HepG2 (cell line): Measurements from ENCODE around the gene RING1. TPM values are rescaled to one million over a fixed set of nuclear protein-coding genes. Genes with fewer than 3 reads are reported as not detected.

ENCODE experiments used
- ATAC-seq: fragments of 200-7000 bp; cut with Tn5 transposase; 3 replicates; pipeline ENCODE4 v1.9.1; 2020; ENCODE audit warnings: mild to moderate bottlenecking, moderate library complexity
- BruUV-seq: library from RNA; stranded (reverse); fragments of 400-500 nt; replicated peaks from 2 replicates; lab custom pipeline; 2021; lab: Mats Ljungman, UMichigan
- CTCF ChIA-PET: fragments of 300-600 bp; formaldehyde crosslinking; extraction: SDS; loops from one replicate; lab custom pipeline; 2021; ENCODE audit warnings: low total read pairs, inconsistent platforms, low intra/inter-chr PET ratio; lab: Yijun Ruan, JAX
- POLR2A ChIA-PET: fragments of 350-600 bp; sonication (Branson Sonifier 250); formaldehyde crosslinking; loops from one replicate; lab custom pipeline; 2020; ENCODE audit warnings: antibody characterized with exemption, inconsistent platforms; lab: Yijun Ruan, JAX
- DNase-seq: peaks from one replicate; pipeline ENCODE4 v3.0.0-alpha.2; 2015; ENCODE audit warnings: low spot score
- FAIRE-seq: peaks from 3 replicates; lab custom pipeline; 2011; peaks lifted over from hg19 to GRCh38; lab: Jason Lieb, UNC
- H2AFZ ChIP-seq: one replicate; pipeline ENCODE4 v1.6.1; 2011; ENCODE audit warnings: low read length, inconsistent platforms
- H3K27ac ChIP-seq: fragments of 300-600 bp; 3 replicates; pipeline ENCODE4 v1.8.0; 2011; ENCODE audit warnings: mixed run types, mild to moderate bottlenecking, mixed read lengths, low read length, inconsistent platforms; ENCODE audit not compliant: insufficient read depth; ENCODE audit errors: extremely low read length
- H3K27me3 ChIP-seq, 2 experiments: fragments of 200-600 bp in 1 of 2; 2 replicates in 1 of 2; 3 replicates in 1 of 2; pipeline versions ENCODE4 v1.6.0 to v1.8.0; 2011; ENCODE audit warnings: low read length in 2 of 2, mild to moderate bottlenecking in 2 of 2, moderate library complexity in 2 of 2, inconsistent platforms in 1 of 2; ENCODE audit not compliant: insufficient read depth in 2 of 2, control insufficient read depth in 1 of 2
- H3K36me3 ChIP-seq, 2 experiments: fragments of 200-600 bp in 1 of 2; replicated peaks in 1 of 2; 2 replicates in 1 of 2; 3 replicates in 1 of 2; pipeline versions ENCODE4 v1.5.1 to v1.8.0; 2011; ENCODE audit warnings: low read length in 2 of 2, inconsistent platforms in 1 of 2; ENCODE audit not compliant: insufficient read depth in 2 of 2, control insufficient read depth in 1 of 2
- H3K4me1 ChIP-seq: 2 replicates; pipeline ENCODE4 v1.5.1; 2012; ENCODE audit warnings: low read length, inconsistent platforms; ENCODE audit not compliant: insufficient read depth
- H3K4me2 ChIP-seq: 2 replicates; pipeline ENCODE4 v1.6.0; 2011; ENCODE audit warnings: low read depth, low read length, inconsistent platforms
- H3K4me3 ChIP-seq, 3 experiments: fragments of 200-600 bp in 1 of 3; sonication (generic), shearing (Covaris generic) in 1 of 3; replicated peaks in 1 of 3; 2 replicates each; pipeline ENCODE4 v1.5.1; 2011 to 2016; ENCODE audit warnings: low read length in 3 of 3, inconsistent platforms in 2 of 3, low read depth in 2 of 3, mild to moderate bottlenecking in 2 of 3, control low read depth in 1 of 3, mixed read lengths in 1 of 3; ENCODE audit not compliant: insufficient read depth in 1 of 3
- H3K79me2 ChIP-seq: one replicate; pipeline ENCODE4 v1.6.1; 2011; ENCODE audit warnings: low read length, inconsistent platforms; ENCODE audit not compliant: insufficient read depth
- H3K9ac ChIP-seq: 2 replicates; pipeline ENCODE4 v1.6.0; 2011; ENCODE audit warnings: mild to moderate bottlenecking, low read depth, low read length, inconsistent platforms; ENCODE audit not compliant: insufficient read depth
- H3K9me3 ChIP-seq: 2 replicates; pipeline ENCODE4 v1.5.1; 2012; ENCODE audit warnings: mild to moderate bottlenecking, low read length
- H4K20me1 ChIP-seq: 2 replicates; pipeline ENCODE4 v1.6.0; 2011; ENCODE audit warnings: inconsistent platforms, mild to moderate bottlenecking, low read length, moderate library complexity; ENCODE audit not compliant: insufficient read depth
- CCDC6 ChIP-seq: sonication (generic); formaldehyde crosslinking; IDR thresholded peaks from 2 replicates; pipeline ENCODE4 v1.8.1; 2022; ENCODE audit warnings: mild to moderate bottlenecking, missing genetic modification reagents, moderate library complexity
- FLYWCH1 ChIP-seq: sonication (generic); formaldehyde crosslinking; IDR thresholded peaks from 2 replicates; pipeline ENCODE4 v1.8.1; 2023; ENCODE audit warnings: mild to moderate bottlenecking, missing genetic modification reagents
- IRF9 ChIP-seq: sonication (generic); formaldehyde crosslinking; IDR thresholded peaks from 2 replicates; pipeline ENCODE4 v1.8.0; 2022; ENCODE audit warnings: missing genetic modification reagents, mild to moderate bottlenecking, borderline replicate concordance
- NCOA2 ChIP-seq: sonication (generic); formaldehyde crosslinking; IDR thresholded peaks from 2 replicates; pipeline ENCODE4 v1.8.0; 2022; ENCODE audit warnings: inconsistent platforms
- SOX5 ChIP-seq: IDR thresholded peaks from 2 replicates; pipeline ENCODE4 v1.6.1; 2016; ENCODE audit warnings: borderline replicate concordance
- TEAD3 ChIP-seq: optimal IDR thresholded peaks from 2 replicates; pipeline ENCODE3; 2016; ENCODE audit warnings: borderline replicate concordance
- ZBTB38 ChIP-seq: sonication (generic); formaldehyde crosslinking; IDR thresholded peaks from 2 replicates; pipeline ENCODE4 v1.5.1; 2020; ENCODE audit warnings: mild to moderate bottlenecking, missing genetic modification reagents
- ZBTB7B ChIP-seq: sonication (generic); formaldehyde crosslinking; IDR thresholded peaks from 2 replicates; pipeline ENCODE4 v1.4.0; 2020; ENCODE audit warnings: missing genetic modification reagents
- ZNF205 ChIP-seq: IDR thresholded peaks from 2 replicates; pipeline ENCODE4 v1.6.1; 2018; ENCODE audit warnings: missing biosample characterization, missing genetic modification reagents
- ZNF546 ChIP-seq: sonication (generic); formaldehyde crosslinking; conservative IDR thresholded peaks from 2 replicates; pipeline ENCODE4 v1.8.1; 2023; ENCODE audit warnings: mild to moderate bottlenecking, missing genetic modification reagents
- ZNF562 ChIP-seq: sonication (generic); formaldehyde crosslinking; IDR thresholded peaks from 2 replicates; pipeline ENCODE4 v1.8.0; 2022; ENCODE audit warnings: missing genetic modification reagents, borderline replicate concordance
- ZNF567 ChIP-seq: sonication (generic); formaldehyde crosslinking; IDR thresholded peaks from 2 replicates; pipeline ENCODE4 v1.8.1; 2023; ENCODE audit warnings: mild to moderate bottlenecking, missing genetic modification reagents, borderline replicate concordance
- ZNF674 ChIP-seq: sonication (generic); formaldehyde crosslinking; IDR thresholded peaks from 2 replicates; pipeline ENCODE4 v1.5.0; 2020; ENCODE audit warnings: low read depth, mild to moderate bottlenecking, missing genetic modification reagents
- ZSCAN12 ChIP-seq: sonication (generic); formaldehyde crosslinking; IDR thresholded peaks from 2 replicates; pipeline ENCODE4 v1.9.0; 2021; ENCODE audit warnings: mild to moderate bottlenecking, missing genetic modification reagents
- WGBS: methylation state at CpG from one replicate; pipeline ENCODE4 v1.1.6; 2017; ENCODE audit warnings: low lambda C conversion rate; 5-methylcytosine and 5-hydroxymethylcytosine counted together
- in situ Hi-C: cut with HindIII; loops from 2 replicates; pipeline ENCODE4 v1.10.0; 2017; ENCODE audit warnings: low pct_unique_long_range_greater_than_20kb; ENCODE audit not compliant: extremely low pct_ligation_motif_present
- intact Hi-C: fragments of 100-400 bp; cut with micrococcal nuclease; formaldehyde crosslinking; loops from one replicate; pipeline ENCODE4 v1.10.0; 2022; ENCODE audit not compliant: unreplicated experiment
- polyA plus RNA-seq, 8 experiments: library from polyadenylated mRNA; depleted of rRNA in 3 of 8; stranded (reverse) in 7 of 8; unstranded in 1 of 8; fragments of >200 nt; fragmentation: Illumina TruSeq in 4 of 8; extraction: Trizol in 4 of 8; gene quantifications; 2 replicates each; pipeline versions ENCODE4 v1.2.1 to v1.2.3, GENCODE V29; 2011 to 2016; ENCODE audit warnings: low read depth in 4 of 8, missing spikeins in 1 of 8, mixed read lengths in 1 of 8; ENCODE audit not compliant: insufficient read depth in 1 of 8
- total RNA-seq, 5 experiments: library from RNA; depleted of rRNA; stranded (reverse); fragments of >200 nt; fragmentation: Illumina TruSeq; extraction: Trizol; gene quantifications; 2 replicates each; pipeline ENCODE4 v1.2.3, GENCODE V29; 2016; ENCODE audit warnings: low read depth in 1 of 5
- TF ChIP-seq, protein P1 (sequence below): sonication (generic); formaldehyde crosslinking; IDR thresholded peaks from 2 replicates; pipeline ENCODE4 v1.9.0; 2021; ENCODE audit warnings: missing genetic modification reagents, mild to moderate bottlenecking, borderline replicate concordance
- TF ChIP-seq, protein P2 (sequence below): sonication (generic); formaldehyde crosslinking; IDR thresholded peaks from 2 replicates; pipeline ENCODE4 v1.5.1; 2020; ENCODE audit warnings: missing genetic modification reagents, mild to moderate bottlenecking, borderline replicate concordance

RING1 gene
- total and polyA plus RNA-seq, 2 of the 13 experiments (the other 11 are each of a cell fraction or from before 2014, with no cell fraction given): 23.9 to 33.6 TPM

- Histone ChIP-seq H3K4me1 (peaks cover 6% of the 10 kb centered on the region; the same call in 1 of the 2 replicates), H2AFZ (no peak overlapping the region), H3K27me3 (peaks cover 4 to 35% of the 10 kb centered on the region in 2 experiments; a peak in 3 of 5 replicates), H3K4me3 (no peak overlapping the region), H3K79me2 (no peaks in the 10 kb centered on the region), H3K27ac (no peak overlapping the region), H3K9me3 (peaks cover 19% of the 10 kb centered on the region; the same call in 1 of the 2 replicates), H3K4me2 (no peak overlapping the region), H3K9ac (no peak overlapping the region)
- POLR2A ChIA-PET: no interaction called here
- ATAC-seq: no peak
- no TSS peak for BruUV-seq
- FAIRE-seq: no peak
- no peak for TF ChIP-seq SOX5 (CRISPR knock-in tag)
- no peak for TF ChIP-seq CCDC6 (CRISPR knock-in tag)
- no peak for TF ChIP-seq TEAD3 (CRISPR knock-in tag)
- TF ChIP-seq ZSCAN12 (CRISPR knock-in tag): no peak
- no peak for TF ChIP-seq IRF9 (CRISPR knock-in tag)
- no peak for TF ChIP-seq ZNF546 (CRISPR knock-in tag)
- TF ChIP-seq ZNF562: no peak
- no peak for TF ChIP-seq ZNF205 (CRISPR knock-in tag)
- TF ChIP-seq ZNF674 (CRISPR knock-in tag): no peak
- no peak for TF ChIP-seq ZNF567 (CRISPR knock-in tag)
- no peak for TF ChIP-seq ZBTB38 (CRISPR knock-in tag)
- no peak for TF ChIP-seq FLYWCH1 (CRISPR knock-in tag)
- TF ChIP-seq, protein P1, sequence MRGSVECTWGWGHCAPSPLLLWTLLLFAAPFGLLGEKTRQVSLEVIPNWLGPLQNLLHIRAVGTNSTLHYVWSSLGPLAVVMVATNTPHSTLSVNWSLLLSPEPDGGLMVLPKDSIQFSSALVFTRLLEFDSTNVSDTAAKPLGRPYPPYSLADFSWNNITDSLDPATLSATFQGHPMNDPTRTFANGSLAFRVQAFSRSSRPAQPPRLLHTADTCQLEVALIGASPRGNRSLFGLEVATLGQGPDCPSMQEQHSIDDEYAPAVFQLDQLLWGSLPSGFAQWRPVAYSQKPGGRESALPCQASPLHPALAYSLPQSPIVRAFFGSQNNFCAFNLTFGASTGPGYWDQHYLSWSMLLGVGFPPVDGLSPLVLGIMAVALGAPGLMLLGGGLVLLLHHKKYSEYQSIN (CRISPR knock-in tag): no peak
- TF ChIP-seq, protein P2, sequence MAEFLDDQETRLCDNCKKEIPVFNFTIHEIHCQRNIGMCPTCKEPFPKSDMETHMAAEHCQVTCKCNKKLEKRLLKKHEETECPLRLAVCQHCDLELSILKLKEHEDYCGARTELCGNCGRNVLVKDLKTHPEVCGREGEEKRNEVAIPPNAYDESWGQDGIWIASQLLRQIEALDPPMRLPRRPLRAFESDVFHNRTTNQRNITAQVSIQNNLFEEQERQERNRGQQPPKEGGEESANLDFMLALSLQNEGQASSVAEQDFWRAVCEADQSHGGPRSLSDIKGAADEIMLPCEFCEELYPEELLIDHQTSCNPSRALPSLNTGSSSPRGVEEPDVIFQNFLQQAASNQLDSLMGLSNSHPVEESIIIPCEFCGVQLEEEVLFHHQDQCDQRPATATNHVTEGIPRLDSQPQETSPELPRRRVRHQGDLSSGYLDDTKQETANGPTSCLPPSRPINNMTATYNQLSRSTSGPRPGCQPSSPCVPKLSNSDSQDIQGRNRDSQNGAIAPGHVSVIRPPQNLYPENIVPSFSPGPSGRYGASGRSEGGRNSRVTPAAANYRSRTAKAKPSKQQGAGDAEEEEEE (CRISPR knock-in tag): no peak
- TF ChIP-seq ZBTB7B: no peak
- TF ChIP-seq NCOA2 (CRISPR knock-in tag): no peak
- TF ChIP-seq, all 625 proteins: peak for 0
- CTCF ChIA-PET: no interaction called here
- in situ Hi-C loops (no loop called here), intact Hi-C loops (no loop called here)
- Histone ChIP-seq H3K36me3 (no peaks in the 10 kb centered on the region), H4K20me1 (no peaks in the 10 kb centered on the region)
- WGBS: 32% methylated on average over 7 of the region's 7 CpGs
- no peak for DNase-seq
These were observed 27.2 kb upstream of the RING1 start for GRCh38 chr6:33181141-33181540.
